Effector memory CD8-positive, alpha-beta T cell (primary cell): ENCODE measurements around the gene ZSCAN31.
"Not testable (repeated sequence)": the region's sequence is repeated elsewhere in the genome, so short reads cannot be mapped to it uniquely, and the experiment has no call there.

ENCODE experiments used
- ATAC-seq: fragments of 150-1000 bp; cut with Tn5 transposase; replicated peaks from 2 replicates; pipeline ENCODE4 v1.10.0; 2021; ENCODE audit warnings: mild to moderate bottlenecking, moderate library complexity
- DNase-seq, 3 experiments: peaks; one replicate each; pipeline ENCODE4 v3.0.0; 2021
- H3K27ac Mint-ChIP-seq, 2 donors: one replicate each; pipeline ENCODE4 v1.8.0; 2022; ENCODE audit warnings: mild to moderate bottlenecking in 2 of 2, mixed read lengths in 2 of 2, moderate library complexity in 2 of 2
- H3K27me3 Mint-ChIP-seq, 2 donors: one replicate each; pipeline ENCODE4 v1.8.0; 2022; ENCODE audit warnings: mixed read lengths in 2 of 2
- H3K36me3 Mint-ChIP-seq: one replicate; pipeline ENCODE4 v1.8.0; 2022; ENCODE audit warnings: mild to moderate bottlenecking, moderate library complexity, mixed read lengths; ENCODE audit not compliant: insufficient read depth
- H3K4me1 Mint-ChIP-seq, 2 donors: one replicate each; pipeline ENCODE4 v1.8.0; 2022; ENCODE audit warnings: low read depth in 2 of 2, mixed read lengths in 2 of 2
- H3K4me3 Mint-ChIP-seq, 2 donors: one replicate each; pipeline ENCODE4 v1.8.0; 2022; ENCODE audit warnings: mild to moderate bottlenecking in 2 of 2, mixed read lengths in 2 of 2, moderate library complexity in 2 of 2
- H3K9me3 Mint-ChIP-seq, 2 donors: one replicate each; pipeline ENCODE4 v1.8.0; 2022; ENCODE audit warnings: mixed read lengths in 2 of 2

The ZSCAN31 gene

GRCh38 chr6:28323813-28324424 lies 12.0 kb downstream of the ZSCAN31 start:
- peaks cover 17 to 28% of the 10 kb centered on the region in 2 donors for H3K27me3 Mint-ChIP-seq
- no peak overlapping the region for H3K27ac Mint-ChIP-seq
- H3K4me3 Mint-ChIP-seq = no peak overlapping the region
- H3K9me3 Mint-ChIP-seq = peaks cover 7 to 13% of the 10 kb centered on the region in 2 donors
- ATAC-seq (no peak), DNase-seq (no peak)
- peaks cover 4% of the 10 kb centered on the region for H3K36me3 Mint-ChIP-seq
- H3K4me1 Mint-ChIP-seq = no peaks in the 10 kb centered on the region

GRCh38 chr6:28322661-28323060 lies 13.3 kb downstream of the ZSCAN31 start:
- DNase-seq (no peak), ATAC-seq (no peak)
- no peaks in the 10 kb centered on the region for H3K4me1 Mint-ChIP-seq
- H3K4me3 Mint-ChIP-seq = no peak overlapping the region
- H3K36me3 Mint-ChIP-seq = peaks cover 4% of the 10 kb centered on the region
- no peak overlapping the region for H3K27ac Mint-ChIP-seq
- peaks cover 7 to 11% of the 10 kb centered on the region in 2 donors for H3K9me3 Mint-ChIP-seq
- H3K27me3 Mint-ChIP-seq = peaks cover 17 to 28% of the 10 kb centered on the region in 2 donors

GRCh38 chr6:28317866-28318265 lies 18.1 kb downstream of the ZSCAN31 start:
- not testable (repeated sequence) for H3K36me3 Mint-ChIP-seq, ATAC-seq, H3K4me1 Mint-ChIP-seq, H3K9me3 Mint-ChIP-seq, H3K27ac Mint-ChIP-seq, H3K4me3 Mint-ChIP-seq, DNase-seq
- peaks cover 22 to 34% of the 10 kb centered on the region in 2 donors for H3K27me3 Mint-ChIP-seq

- DNase-seq (no peak), ATAC-seq (no peak)
- Mint-ChIP-seq H3K4me3 (no peak overlapping the region), H3K27me3 (peaks cover 34 to 47% of the 10 kb centered on the region in 2 donors), H3K9me3 (no peaks in the 10 kb centered on the region), H3K36me3 (peaks cover 4% of the 10 kb centered on the region), H3K27ac (no peak overlapping the region), H3K4me1 (no peaks in the 10 kb centered on the region)
These were observed 20.3 kb downstream of the ZSCAN31 start for GRCh38 chr6:28315628-28316027.

- Mint-ChIP-seq H3K27me3 (peaks cover 58 to 59% of the 10 kb centered on the region in 2 donors), H3K9me3 (no peaks in the 10 kb centered on the region), H3K4me3 (no peak overlapping the region), H3K36me3 (no peaks in the 10 kb centered on the region), H3K27ac (no peak overlapping the region), H3K4me1 (no peaks in the 10 kb centered on the region)
- ATAC-seq = no peak
- DNase-seq = no peak
These were observed 23.0 kb downstream of the ZSCAN31 start for GRCh38 chr6:28312939-28313338.

GRCh38 chr6:28311139-28311823 lies 24.7 kb downstream of the ZSCAN31 start:
- H3K4me1 Mint-ChIP-seq = no peaks in the 10 kb centered on the region
- ATAC-seq (no peak), DNase-seq (no peak)
- no peak overlapping the region for H3K4me3 Mint-ChIP-seq
- H3K27ac Mint-ChIP-seq = no peak overlapping the region
- peaks cover 48 to 59% of the 10 kb centered on the region in 2 donors for H3K27me3 Mint-ChIP-seq
- no peaks in the 10 kb centered on the region for H3K36me3 Mint-ChIP-seq
- no peaks in the 10 kb centered on the region for H3K9me3 Mint-ChIP-seq

GRCh38 chr6:28306363-28306762 lies 29.6 kb downstream of the ZSCAN31 start:
- ATAC-seq, DNase-seq, H3K4me3 Mint-ChIP-seq, H3K36me3 Mint-ChIP-seq, H3K27ac Mint-ChIP-seq, H3K9me3 Mint-ChIP-seq: not testable (repeated sequence)
- peaks cover 26 to 31% of the 10 kb centered on the region in 2 donors for H3K27me3 Mint-ChIP-seq
- peaks cover 7 to 14% of the 10 kb centered on the region in 2 donors for H3K4me1 Mint-ChIP-seq

DNA sequence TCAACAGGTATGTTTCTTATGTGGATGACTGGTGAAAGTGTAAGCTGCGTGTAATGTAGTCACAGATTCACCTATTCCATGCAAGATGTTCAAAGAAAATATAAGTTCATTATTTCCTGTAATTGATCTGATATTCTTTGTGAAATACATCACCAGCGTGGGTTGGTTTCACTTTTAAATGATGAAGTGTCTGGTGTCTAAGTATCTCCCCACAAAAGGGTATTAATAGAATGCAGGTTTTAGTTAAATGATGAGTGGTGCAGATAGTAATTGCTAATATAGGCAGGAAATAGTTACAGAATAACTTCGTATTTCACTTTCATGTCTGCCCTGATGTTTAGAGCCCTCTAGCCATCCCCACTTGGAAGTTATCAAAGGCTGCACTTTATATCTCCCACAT lies 32.4 kb downstream of the ZSCAN31 start:
- Mint-ChIP-seq H3K4me3 (peak overlapping the region in 1 of 2 donors; percentile 27), H3K36me3 (no peaks in the 10 kb centered on the region), H3K27me3 (peaks cover 4 to 7% of the 10 kb centered on the region in 2 donors), H3K4me1 (peaks cover 7 to 14% of the 10 kb centered on the region in 2 donors), H3K9me3 (no peaks in the 10 kb centered on the region), H3K27ac (peak overlapping the region; percentile 7 to 90)
- DNase-seq = no peak
- peak; percentile 45 for ATAC-seq

DNA sequence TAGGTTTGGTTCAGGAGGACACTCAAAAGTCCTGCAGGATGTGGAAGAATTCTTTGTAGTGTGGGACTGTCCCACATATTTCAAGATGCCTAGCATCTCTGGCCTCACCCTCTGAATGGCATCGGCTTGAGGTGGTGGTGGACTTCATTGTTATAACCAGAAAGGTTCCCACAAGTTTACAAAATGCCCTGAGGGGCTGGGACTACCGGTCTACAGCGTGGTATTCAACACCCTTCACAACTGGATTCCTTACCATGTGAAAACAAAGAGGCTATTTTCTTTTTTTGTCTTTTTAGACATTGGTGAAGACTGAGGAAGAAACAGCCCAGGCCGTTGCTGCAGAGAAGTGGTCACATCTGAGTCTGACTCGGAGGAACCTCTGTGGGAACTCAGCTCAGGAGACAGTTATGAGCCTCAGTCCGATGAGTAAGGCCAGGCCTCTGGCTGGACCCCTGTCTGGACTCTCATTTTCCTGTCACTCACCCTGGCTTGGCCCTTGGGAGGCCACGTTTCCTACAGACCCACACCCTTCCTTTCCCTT lies 39.4 kb downstream of the ZSCAN31 start:
- H3K27ac Mint-ChIP-seq = no peak overlapping the region
- no peak overlapping the region for H3K4me3 Mint-ChIP-seq
- no peaks in the 10 kb centered on the region for H3K36me3 Mint-ChIP-seq
- no peaks in the 10 kb centered on the region for H3K4me1 Mint-ChIP-seq
- ATAC-seq = no peak
- no peak for DNase-seq
- H3K27me3 Mint-ChIP-seq = no peaks in the 10 kb centered on the region
- H3K9me3 Mint-ChIP-seq = no peaks in the 10 kb centered on the region

DNA sequence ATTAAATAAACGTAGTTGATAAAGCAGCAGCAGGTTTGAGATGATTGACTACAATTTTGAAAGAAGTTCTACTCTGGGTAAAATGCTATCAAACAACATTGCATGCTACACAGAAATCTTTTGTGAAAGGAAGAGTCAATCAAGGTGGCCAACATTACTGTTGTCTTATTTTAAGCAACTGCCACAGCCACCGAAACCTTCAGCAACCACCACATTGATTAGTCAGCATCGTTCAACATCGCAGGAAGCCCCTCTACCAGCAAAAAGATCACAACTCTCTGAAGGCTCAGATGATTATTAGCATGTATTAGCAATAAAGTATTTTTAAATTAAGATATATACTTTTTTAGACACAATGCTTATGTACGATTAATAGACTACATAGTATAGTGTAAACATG lies 40.6 kb downstream of the ZSCAN31 start:
- H3K27ac Mint-ChIP-seq = no peak overlapping the region
- H3K27me3 Mint-ChIP-seq = no peaks in the 10 kb centered on the region
- DNase-seq = no peak
- H3K4me1 Mint-ChIP-seq = no peaks in the 10 kb centered on the region
- no peaks in the 10 kb centered on the region for H3K9me3 Mint-ChIP-seq
- H3K36me3 Mint-ChIP-seq = no peaks in the 10 kb centered on the region
- no peak for ATAC-seq
- H3K4me3 Mint-ChIP-seq = no peak overlapping the region

DNA sequence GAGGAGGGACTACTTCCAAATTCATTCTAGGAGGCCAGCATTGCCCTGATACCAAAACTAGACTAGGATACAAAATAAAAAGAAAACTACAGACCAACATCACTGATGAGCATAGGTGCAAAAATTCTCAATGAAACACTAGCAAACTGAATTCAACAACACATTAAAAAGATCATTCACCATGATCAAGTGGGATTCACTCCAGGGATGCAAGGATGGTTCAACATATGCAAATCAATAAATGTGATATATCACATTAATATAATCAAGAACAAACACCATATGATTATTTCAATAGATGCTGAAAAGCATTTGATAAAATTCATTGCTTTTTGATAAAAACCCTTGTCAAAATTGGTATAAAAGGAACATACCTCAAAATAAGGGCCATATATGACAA lies 44.4 kb downstream of the ZSCAN31 start:
- ATAC-seq (no peak), DNase-seq (no peak)
- H3K27me3 Mint-ChIP-seq = no peaks in the 10 kb centered on the region
- no peaks in the 10 kb centered on the region for H3K36me3 Mint-ChIP-seq
- H3K4me3 Mint-ChIP-seq = no peak overlapping the region
- H3K27ac Mint-ChIP-seq = no peak overlapping the region
- H3K4me1 Mint-ChIP-seq = no peaks in the 10 kb centered on the region
- H3K9me3 Mint-ChIP-seq = no peaks in the 10 kb centered on the region

DNA sequence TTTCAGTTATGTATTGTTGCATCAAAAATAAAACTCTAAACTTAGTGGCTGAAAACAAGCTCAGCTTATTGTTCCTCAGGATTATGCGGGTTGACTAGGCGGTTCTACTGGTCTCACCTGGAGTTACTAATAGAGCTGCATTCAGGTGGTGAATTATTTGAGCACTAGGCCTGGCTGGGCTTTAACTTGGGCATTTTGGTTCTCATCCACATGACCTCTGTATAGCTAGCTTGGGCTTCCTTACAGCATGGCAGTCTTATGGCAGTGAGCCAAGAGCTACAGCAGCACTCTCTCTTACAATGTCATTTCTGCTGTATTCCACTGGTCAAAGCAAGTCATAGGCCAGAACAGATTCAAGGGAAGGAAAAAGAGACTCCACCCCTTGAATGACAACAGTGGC lies 53.0 kb downstream of the ZSCAN31 start:
- Mint-ChIP-seq H3K4me1 (peaks cover 4 to 8% of the 10 kb centered on the region in 2 donors), H3K27ac (no peak overlapping the region), H3K36me3 (no peaks in the 10 kb centered on the region), H3K27me3 (peaks cover 6 to 24% of the 10 kb centered on the region in 2 donors), H3K4me3 (no peak overlapping the region), H3K9me3 (peaks cover 0 to 6% of the 10 kb centered on the region in 2 donors)
- DNase-seq (no peak), ATAC-seq (no peak)

- H3K27ac Mint-ChIP-seq = no peak within 1 kb of the TSS
- H3K36me3 Mint-ChIP-seq = no peaks in the 10 kb centered on the region
- peak within 1 kb of the TSS; percentile 67 to 78 for H3K4me3 Mint-ChIP-seq
- H3K9me3 Mint-ChIP-seq = peaks cover 0 to 6% of the 10 kb centered on the region in 2 donors
- peak; percentile 9 to 24 (median 20) for DNase-seq
- H3K4me1 Mint-ChIP-seq = peaks cover 4 to 8% of the 10 kb centered on the region in 2 donors
- peak; percentile 90 for ATAC-seq
- H3K27me3 Mint-ChIP-seq = peaks cover 6 to 24% of the 10 kb centered on the region in 2 donors
These were observed 54.5 kb downstream of the ZSCAN31 start, which contains the start of gene PGBD1 for GRCh38 chr6:28281288-28282064. Gene PGBD1, plus strand, starts transcription at chr6:28281572. Its CDS starts 2,242 bp downstream, at chr6:28283814.
